Measurements from ENCODE around the gene CASP8AP2. TPM values are rescaled to one million over a fixed set of nuclear protein-coding genes. Genes with fewer than 3 reads are reported as not detected.
"Not testable (repeated sequence)": the region's sequence is repeated elsewhere in the genome, so short reads cannot be mapped to it uniquely, and the experiment has no call there.

The CASP8AP2 gene
- 11.3 and 20.2 TPM in 2 replicates for total RNA-seq (2014; rRNA removed; shearing (Covaris generic))

DNA sequence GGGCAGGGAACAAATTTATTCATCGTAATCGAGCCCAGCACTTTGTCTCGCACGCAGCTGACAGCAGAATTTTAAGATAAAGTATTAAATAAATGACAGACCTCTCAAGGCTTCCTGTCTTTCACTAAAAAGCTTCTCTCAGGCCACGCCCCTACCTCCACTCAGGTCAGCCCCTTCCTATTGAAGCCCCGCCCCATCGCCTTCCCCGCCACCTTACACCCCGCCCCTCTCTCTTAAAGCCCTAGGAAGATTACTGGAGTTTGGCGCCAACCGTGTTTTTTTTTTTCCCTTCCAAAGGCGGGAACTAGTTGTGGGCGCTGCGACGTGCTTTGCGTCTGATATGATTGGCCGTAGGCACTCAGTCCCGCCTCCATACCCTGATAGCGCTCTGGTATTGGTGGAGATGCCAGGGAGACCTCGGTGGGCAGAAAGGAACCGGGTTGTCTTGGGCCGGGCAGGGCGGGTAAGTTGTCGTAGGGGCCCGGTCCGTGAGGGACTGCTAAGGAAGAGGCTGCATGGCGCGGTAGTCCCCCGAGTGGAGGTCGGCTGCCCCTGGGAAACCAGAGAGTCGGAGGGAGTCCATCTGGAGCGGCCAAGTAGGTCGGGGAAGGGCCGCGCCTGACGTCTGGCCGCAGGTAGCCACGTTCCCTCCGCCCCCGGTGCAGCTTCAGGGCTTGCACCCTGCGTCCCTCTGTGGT lies at the start of gene CASP8AP2:
Gene CASP8AP2, plus strand, starts transcription at position 409 of the 698 bp plus-strand sequence.
- H3K27me3 ChIP-seq (ENCODE audit: control insufficient read depth, insufficient read depth, low read length) = no peaks in the 10 kb centered on the region
- H3K4me3 ChIP-seq (ENCODE audit: insufficient read depth, low read depth, low read length) = peak within 1 kb of the TSS; percentile 95
- peak; percentile 94 for DNase-seq
- peaks cover 9% of the 10 kb centered on the region for H3K36me3 ChIP-seq (replicated peaks; ENCODE audit: control insufficient read depth, insufficient read depth, low read length)

DNA sequence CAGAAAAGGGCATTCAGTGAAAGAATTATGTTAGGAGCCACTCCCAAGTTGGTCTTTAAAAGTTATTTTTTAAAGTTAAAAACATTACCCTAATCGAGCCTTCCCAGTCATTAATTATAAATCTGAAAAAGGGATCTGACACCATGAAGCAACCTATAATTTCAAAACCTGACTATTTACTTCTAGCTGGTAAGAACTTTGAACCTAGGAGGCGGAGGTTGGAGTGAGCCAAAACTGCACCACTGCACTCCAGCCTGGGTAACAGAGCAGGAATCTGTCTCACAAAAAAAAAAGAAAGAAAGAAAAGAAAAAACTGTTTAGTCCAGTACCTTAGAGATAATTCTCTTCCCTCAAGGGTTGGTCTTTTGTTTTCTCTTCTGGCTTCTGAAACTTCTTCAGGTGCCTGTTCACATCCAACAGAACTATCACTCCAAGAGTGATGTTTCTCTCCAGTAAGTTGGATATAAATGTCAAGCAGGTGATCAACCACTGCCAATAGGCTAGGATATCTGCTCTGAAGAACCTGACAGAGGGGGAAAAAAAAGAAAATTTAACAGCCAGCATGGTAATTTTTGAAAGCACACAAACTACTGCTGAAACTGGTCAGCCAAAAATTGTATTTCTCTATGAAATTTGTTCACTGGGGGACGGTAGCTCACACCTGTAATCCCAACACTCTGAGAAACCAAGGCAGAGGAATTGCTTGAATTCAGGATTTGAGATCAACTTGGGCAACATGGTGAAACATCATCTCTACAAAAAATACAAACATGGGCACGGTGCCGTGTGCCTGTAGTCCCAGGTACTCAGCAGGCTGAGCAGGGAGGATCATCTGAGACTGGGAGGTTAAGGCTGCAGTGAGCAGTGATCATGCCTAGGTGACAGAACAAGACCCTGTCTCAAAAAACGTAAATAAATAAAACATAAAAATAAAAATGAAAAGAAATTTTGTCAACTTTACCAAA lies 48.3 kb upstream of the CASP8AP2 start:
- DNase-seq = no peak
- no peak overlapping the region for H3K4me3 ChIP-seq (ENCODE audit: insufficient read depth, low read depth, low read length)
- H3K36me3 ChIP-seq (replicated peaks; ENCODE audit: control insufficient read depth, insufficient read depth, low read length) = peaks cover 53% of the 10 kb centered on the region
- no peaks in the 10 kb centered on the region for H3K27me3 ChIP-seq (ENCODE audit: control insufficient read depth, insufficient read depth, low read length)

DNA sequence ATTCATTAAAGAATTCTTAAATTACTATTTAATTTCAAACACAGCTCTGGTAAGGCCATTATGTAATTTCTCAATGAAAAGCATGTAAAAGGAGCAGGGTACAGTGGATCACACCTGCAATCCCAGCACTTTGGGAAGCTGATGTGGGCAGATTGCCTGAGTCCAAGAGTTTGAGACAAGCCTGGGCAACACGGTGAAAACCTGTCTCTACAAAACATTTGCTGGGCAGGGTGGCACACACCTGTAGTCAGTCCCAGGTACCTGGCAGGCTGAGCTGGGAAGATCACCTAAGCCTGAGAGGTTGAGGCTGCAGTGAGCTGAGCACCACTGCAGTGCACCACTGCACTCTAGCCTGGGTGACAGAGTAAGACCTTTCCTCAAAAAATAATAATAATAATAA lies 47.5 kb upstream of the CASP8AP2 start:
- DNase-seq = no peak
- H3K27me3 ChIP-seq (ENCODE audit: control insufficient read depth, insufficient read depth, low read length) = no peaks in the 10 kb centered on the region
- no peak overlapping the region for H3K4me3 ChIP-seq (ENCODE audit: insufficient read depth, low read depth, low read length)
- H3K36me3 ChIP-seq (replicated peaks; ENCODE audit: control insufficient read depth, insufficient read depth, low read length) = peaks cover 53% of the 10 kb centered on the region

DNA sequence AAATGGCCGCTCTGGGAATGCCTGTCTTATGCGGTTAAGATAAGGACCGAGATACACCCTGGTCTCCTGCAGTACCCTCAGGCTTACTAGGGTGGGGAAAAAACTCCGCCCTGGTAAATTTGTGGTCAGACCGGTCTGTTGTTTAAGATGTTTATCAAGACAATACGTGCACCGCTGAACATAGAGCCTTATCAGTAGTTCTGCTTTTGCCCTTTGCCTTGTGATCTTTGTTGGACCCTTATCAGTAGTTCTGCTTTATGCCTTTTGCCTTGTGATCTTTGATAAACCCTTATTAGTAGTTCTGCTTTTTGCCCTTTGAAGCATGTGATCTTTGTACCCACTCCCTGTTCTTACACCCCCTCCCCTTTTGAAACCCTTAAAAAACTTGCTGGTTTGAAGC lies 46.4 kb upstream of the CASP8AP2 start:
- H3K27me3 ChIP-seq (ENCODE audit: control insufficient read depth, insufficient read depth, low read length); H3K4me3 ChIP-seq (ENCODE audit: insufficient read depth, low read depth, low read length); DNase-seq: not testable (repeated sequence)
- H3K36me3 ChIP-seq (replicated peaks; ENCODE audit: control insufficient read depth, insufficient read depth, low read length) = peaks cover 57% of the 10 kb centered on the region

DNA sequence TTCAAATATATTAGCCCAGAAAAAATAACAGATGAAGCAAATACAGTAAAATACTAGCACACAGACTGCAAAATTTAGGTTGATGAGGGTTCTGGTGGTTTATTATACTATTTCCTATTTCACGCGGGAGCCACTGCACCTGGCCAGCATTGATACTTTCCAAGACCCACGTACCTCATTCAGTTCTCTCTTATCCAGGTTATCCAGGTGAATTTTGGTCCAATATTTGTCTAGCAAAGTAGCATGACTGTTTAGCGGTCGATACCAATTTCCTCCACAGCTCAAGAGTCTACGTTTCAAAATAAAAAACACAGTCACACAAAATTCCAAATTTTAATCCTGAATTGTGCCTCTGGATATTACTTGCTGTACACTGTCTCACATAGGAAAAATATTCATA lies 44.8 kb upstream of the CASP8AP2 start:
- no peak for DNase-seq
- H3K4me3 ChIP-seq (ENCODE audit: insufficient read depth, low read depth, low read length) = no peak overlapping the region
- H3K36me3 ChIP-seq (replicated peaks; ENCODE audit: control insufficient read depth, insufficient read depth, low read length) = peaks cover 63% of the 10 kb centered on the region
- no peaks in the 10 kb centered on the region for H3K27me3 ChIP-seq (ENCODE audit: control insufficient read depth, insufficient read depth, low read length)

DNA sequence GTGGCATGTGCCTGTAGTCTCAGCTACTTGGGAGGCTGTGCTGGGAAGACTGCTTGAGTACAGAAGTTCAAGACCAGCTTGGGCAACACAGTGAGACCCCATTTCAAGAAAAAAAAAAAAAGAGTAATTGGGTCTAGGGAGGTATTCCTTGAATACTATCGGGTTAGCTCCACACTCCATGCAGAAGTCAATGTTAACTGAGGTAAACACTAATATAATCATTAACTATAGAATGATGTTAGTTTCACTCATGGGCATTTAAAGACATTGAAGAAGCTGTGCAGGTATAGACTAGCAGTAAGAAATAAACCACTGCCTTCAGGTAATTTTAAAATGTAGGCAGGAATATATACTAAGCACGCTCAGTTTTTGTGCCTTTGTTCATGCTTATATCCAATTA lies 42.7 kb upstream of the CASP8AP2 start:
- H3K36me3 ChIP-seq (replicated peaks; ENCODE audit: control insufficient read depth, insufficient read depth, low read length) = peaks cover 55% of the 10 kb centered on the region

DNA sequence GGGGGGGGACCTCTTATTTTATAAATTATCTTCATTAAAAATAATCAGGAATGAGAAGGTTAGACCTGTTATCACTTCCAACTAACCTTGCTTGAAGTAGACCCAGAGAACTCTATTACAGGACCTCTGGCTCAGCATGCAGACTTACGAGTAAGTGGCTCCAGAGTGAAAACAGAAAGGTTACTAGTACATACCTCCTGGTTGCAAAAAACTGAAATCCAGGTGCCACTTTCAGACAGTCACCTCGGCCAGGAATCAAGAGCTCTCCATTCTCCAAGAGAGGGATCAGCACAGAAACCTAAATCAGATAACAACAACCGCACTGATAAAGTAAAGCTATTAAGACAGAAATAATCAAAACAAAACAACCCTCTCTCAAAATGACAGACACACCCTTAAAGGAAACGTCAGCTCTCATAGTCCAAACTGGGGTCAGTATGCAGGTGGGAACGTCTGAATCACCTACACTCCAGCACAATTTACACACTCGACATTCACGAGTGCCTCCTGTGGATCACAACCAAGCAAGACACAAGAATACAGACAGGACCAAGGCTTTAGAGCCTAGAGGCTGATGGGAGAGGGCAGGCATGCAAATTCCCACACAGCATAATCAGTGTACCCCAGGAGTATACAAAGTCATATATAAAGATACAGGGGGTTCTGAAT lies 41.9 kb upstream of the CASP8AP2 start:
- H3K4me3 ChIP-seq (ENCODE audit: insufficient read depth, low read depth, low read length) = no peak overlapping the region
- DNase-seq = no peak
- no peaks in the 10 kb centered on the region for H3K27me3 ChIP-seq (ENCODE audit: control insufficient read depth, insufficient read depth, low read length)
- H3K36me3 ChIP-seq (replicated peaks; ENCODE audit: control insufficient read depth, insufficient read depth, low read length) = peaks cover 57% of the 10 kb centered on the region

More for the DNA sequence above, 42.7 kb upstream of the CASP8AP2 start:
- no peak overlapping the region for H3K4me3 ChIP-seq (ENCODE audit: insufficient read depth, low read depth, low read length)
- no peaks in the 10 kb centered on the region for H3K27me3 ChIP-seq (ENCODE audit: control insufficient read depth, insufficient read depth, low read length)
- DNase-seq = no peak

DNA sequence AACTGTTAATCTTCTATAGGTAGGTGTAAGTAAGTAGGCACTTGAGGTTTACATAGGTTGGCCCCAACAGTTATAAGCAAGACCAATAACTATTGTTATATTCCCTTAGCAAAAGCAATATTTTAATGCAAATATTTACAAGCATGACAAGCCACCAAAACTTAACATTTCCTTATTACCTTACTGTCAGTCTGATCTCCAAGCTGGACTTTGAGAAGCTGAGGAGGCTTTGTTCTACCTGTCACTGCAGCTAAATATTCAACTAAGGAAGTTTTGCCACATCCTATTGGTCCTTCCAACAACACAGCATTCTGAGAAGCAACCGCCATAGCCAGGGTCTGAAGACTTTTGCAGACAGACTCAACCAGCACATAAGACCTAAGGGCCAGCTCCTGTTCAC lies 39.7 kb upstream of the CASP8AP2 start:
- DNase-seq = no peak
- H3K4me3 ChIP-seq (ENCODE audit: insufficient read depth, low read depth, low read length) = no peak overlapping the region
- H3K36me3 ChIP-seq (replicated peaks; ENCODE audit: control insufficient read depth, insufficient read depth, low read length) = peaks cover 60% of the 10 kb centered on the region
- H3K27me3 ChIP-seq (ENCODE audit: control insufficient read depth, insufficient read depth, low read length) = no peaks in the 10 kb centered on the region

DNA sequence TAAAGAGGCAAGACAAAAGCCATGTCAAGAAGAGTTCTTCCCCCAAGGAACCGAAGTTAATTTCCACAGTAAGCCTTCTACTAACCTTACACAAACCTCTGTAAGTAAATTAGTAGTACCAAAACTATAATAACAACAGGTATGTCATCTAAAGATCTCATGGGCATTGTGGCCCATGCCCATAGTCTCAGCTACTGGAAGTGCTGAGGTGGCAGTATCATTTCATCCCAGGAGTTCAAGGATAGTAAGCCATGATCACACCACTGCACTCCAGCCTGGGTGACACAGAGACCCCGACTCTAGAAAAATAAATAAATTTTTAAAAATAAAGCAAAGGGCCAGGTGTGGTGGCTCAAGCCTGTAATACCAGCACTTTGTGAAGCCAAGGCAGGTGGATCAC lies 39.3 kb upstream of the CASP8AP2 start:
- Histone ChIP-seq H3K36me3 (replicated peaks; ENCODE audit: control insufficient read depth, insufficient read depth, low read length) (peaks cover 55% of the 10 kb centered on the region), H3K27me3 (ENCODE audit: control insufficient read depth, insufficient read depth, low read length) (no peaks in the 10 kb centered on the region), H3K4me3 (ENCODE audit: insufficient read depth, low read depth, low read length) (no peak overlapping the region)
- no peak for DNase-seq

DNA sequence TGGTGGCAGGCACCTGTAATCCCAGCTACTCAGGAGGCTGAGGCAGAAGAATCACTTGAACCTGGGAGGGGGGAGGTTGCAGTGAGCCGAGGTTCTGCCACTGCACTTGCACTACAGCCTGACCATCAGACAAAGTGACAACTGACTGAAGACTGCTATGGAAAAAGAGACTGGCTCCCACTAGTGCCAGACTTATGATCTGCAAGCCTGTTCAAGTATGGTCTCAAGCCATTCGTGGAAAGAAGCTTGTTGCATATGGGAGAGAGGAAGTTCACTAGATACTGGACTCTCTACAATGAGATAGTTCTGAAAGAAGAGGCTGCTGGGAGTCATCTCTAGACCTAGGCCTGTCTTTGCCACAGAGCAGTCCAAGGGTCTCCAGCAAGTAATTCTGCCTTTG lies 36.8 kb upstream of the CASP8AP2 start:
- peak; percentile 47 for DNase-seq
- Histone ChIP-seq H3K4me3 (ENCODE audit: insufficient read depth, low read depth, low read length) (no peak overlapping the region), H3K27me3 (ENCODE audit: control insufficient read depth, insufficient read depth, low read length) (no peaks in the 10 kb centered on the region), H3K36me3 (replicated peaks; ENCODE audit: control insufficient read depth, insufficient read depth, low read length) (peaks cover 41% of the 10 kb centered on the region)

DNA sequence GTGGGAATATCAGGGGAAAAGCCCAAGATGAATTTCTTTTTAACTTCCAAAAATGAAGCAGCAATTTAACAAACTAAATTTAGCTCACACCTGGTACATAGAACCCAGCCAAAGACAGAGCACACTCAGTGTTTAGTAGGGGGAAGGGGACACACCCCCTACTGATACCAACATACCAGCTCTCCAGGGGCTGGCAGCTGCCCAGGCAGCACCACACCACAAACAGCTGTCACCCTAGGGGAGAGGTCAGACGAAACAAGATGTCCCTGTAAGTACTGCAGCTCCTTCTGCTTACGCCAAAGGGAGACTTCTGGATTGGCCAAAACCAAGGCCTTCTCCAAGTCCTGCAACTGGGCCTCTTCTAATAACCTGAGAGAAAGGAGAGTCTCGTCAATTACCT lies 36.1 kb upstream of the CASP8AP2 start:
- H3K4me3 ChIP-seq (ENCODE audit: insufficient read depth, low read depth, low read length) = no peak overlapping the region
- H3K36me3 ChIP-seq (replicated peaks; ENCODE audit: control insufficient read depth, insufficient read depth, low read length) = peaks cover 35% of the 10 kb centered on the region
- H3K27me3 ChIP-seq (ENCODE audit: control insufficient read depth, insufficient read depth, low read length) = no peaks in the 10 kb centered on the region
- DNase-seq = no peak

DNA sequence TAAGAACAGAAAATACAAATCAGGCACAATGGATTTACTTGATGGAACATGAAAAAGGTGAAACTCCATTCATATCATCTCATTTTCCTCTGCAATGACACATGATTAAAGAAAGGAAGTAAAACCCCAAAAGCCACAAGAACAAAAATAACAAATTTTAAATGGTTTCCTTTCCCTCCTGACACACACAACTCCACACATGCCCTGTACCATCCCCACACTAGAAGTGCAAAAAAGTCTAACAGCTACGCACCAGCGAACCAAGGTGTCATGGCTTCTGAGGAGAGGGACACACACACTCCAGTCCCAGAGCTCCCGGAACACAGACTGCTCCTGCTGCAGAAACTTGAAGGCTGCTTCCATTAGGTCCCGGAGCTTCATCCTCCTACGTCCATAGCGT lies 35.4 kb upstream of the CASP8AP2 start:
- no peak for DNase-seq
- Histone ChIP-seq H3K4me3 (ENCODE audit: insufficient read depth, low read depth, low read length) (no peak overlapping the region), H3K27me3 (ENCODE audit: control insufficient read depth, insufficient read depth, low read length) (no peaks in the 10 kb centered on the region), H3K36me3 (replicated peaks; ENCODE audit: control insufficient read depth, insufficient read depth, low read length) (peaks cover 38% of the 10 kb centered on the region)

DNA sequence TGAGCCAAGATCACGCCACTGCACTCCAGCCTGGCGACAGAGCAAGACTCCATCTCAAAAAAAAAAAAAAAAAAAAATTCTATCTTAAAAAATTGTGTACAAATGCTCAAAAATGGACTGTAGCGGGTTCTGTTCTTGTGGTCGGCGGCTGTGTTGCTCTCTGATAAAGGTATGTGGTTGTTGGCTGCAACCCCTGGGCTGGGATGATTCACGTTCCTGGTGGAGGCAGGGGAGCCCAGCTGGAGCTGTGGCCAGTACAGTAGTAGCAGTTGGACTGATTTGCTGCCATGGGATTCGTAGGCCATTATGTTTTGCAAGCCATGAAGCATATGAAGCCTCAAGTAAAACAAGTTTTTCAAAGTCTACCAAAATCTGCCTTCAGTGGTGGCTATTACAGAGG lies 32.4 kb upstream of the CASP8AP2 start:
- Histone ChIP-seq H3K4me3 (ENCODE audit: insufficient read depth, low read depth, low read length) (no peak overlapping the region), H3K27me3 (ENCODE audit: control insufficient read depth, insufficient read depth, low read length) (no peaks in the 10 kb centered on the region), H3K36me3 (replicated peaks; ENCODE audit: control insufficient read depth, insufficient read depth, low read length) (peaks cover 24% of the 10 kb centered on the region)
- DNase-seq = no peak

DNA sequence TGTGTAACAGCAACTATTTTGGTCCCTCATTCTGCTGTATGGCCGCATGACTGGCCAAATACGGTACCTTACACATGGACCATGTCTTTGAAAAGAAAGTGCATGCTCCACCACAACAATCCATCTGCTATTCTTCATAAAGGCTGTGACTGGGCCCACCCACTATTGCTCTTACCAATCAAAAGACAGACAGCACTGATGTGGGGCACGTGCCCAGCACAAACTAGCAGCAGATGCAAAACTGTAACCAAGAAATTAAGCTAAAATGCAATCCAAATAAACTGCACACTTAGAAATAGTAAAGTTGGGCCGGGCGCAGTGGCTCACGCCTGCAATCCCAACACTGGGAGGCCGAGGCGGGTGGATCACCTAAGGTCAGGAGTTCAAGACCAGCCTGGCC lies 30.6 kb upstream of the CASP8AP2 start:
- no peak overlapping the region for H3K4me3 ChIP-seq (ENCODE audit: insufficient read depth, low read depth, low read length)
- H3K27me3 ChIP-seq (ENCODE audit: control insufficient read depth, insufficient read depth, low read length) = no peaks in the 10 kb centered on the region
- H3K36me3 ChIP-seq (replicated peaks; ENCODE audit: control insufficient read depth, insufficient read depth, low read length) = peaks cover 13% of the 10 kb centered on the region
- no peak for DNase-seq
